ENCODE measurements around the gene MYL12B.
"Not testable (repeated sequence)": the region's sequence is repeated elsewhere in the genome, so short reads cannot be mapped to it uniquely, and the experiment has no call there.

Gene MYL12B

DNA sequence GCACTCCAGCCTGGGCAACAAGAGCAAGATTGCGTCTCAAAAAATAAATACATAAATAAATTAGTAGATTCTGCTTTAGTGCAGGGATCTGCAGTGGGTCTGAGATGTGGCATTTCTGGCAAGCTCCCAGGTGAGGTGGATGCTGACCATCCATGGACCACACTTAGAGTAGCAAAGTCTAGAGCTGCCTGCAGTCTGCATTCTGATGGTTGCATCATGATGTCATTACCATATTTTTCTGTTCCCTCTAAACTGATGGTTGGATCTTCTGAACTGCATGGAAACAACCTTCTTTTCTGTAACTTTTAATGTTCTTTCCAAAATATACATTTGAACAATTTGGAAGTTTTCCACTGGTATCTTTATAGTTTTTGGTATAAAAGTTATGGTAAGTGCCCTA lies 42.9 kb downstream of the MYL12B start:
- H3K36me3 ChIP-seq: no peaks in the 10 kb centered on the region
- TF ChIP-seq, protein P1, sequence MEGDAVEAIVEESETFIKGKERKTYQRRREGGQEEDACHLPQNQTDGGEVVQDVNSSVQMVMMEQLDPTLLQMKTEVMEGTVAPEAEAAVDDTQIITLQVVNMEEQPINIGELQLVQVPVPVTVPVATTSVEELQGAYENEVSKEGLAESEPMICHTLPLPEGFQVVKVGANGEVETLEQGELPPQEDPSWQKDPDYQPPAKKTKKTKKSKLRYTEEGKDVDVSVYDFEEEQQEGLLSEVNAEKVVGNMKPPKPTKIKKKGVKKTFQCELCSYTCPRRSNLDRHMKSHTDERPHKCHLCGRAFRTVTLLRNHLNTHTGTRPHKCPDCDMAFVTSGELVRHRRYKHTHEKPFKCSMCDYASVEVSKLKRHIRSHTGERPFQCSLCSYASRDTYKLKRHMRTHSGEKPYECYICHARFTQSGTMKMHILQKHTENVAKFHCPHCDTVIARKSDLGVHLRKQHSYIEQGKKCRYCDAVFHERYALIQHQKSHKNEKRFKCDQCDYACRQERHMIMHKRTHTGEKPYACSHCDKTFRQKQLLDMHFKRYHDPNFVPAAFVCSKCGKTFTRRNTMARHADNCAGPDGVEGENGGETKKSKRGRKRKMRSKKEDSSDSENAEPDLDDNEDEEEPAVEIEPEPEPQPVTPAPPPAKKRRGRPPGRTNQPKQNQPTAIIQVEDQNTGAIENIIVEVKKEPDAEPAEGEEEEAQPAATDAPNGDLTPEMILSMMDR (IDR thresholded peaks at IDR 0.05): no peak
- no peak overlapping the region for H3K27ac ChIP-seq
- peaks cover 10% of the 10 kb centered on the region for H3K27me3 ChIP-seq
- no peak overlapping the region for H3K4me3 ChIP-seq (ENCODE audit: low read depth in 1 of 2, low read length in 1 of 2)
- no peaks in the 10 kb centered on the region for H3K9me3 ChIP-seq
- H3K4me1 ChIP-seq (ENCODE audit: control insufficient read depth in 1 of 2, insufficient read depth in 1 of 2, low read depth in 1 of 2, low read length in 1 of 2): no peaks in the 10 kb centered on the region

DNA sequence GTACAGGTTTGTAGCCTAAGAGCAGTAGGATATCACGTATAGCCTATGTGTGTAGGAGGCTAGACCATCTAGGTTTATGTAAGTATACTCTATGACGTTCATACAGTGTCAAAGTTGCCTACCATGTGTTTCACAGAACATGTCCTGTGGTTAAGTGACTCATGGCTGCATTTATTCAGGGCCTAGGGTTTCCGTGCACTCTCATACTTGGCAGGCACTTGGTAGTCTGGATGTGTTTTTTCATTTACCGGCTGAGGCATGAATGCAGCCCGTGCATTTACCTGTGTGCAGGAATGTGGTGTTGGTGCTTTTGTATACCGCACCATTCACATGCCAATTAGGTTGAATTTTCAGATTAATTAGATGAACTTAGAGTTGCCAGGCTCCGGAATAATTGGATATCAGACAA lies 43.4 kb downstream of the MYL12B start:
- no peaks in the 10 kb centered on the region for H3K9me3 ChIP-seq
- no peaks in the 10 kb centered on the region for H3K36me3 ChIP-seq
- no peaks in the 10 kb centered on the region for H3K4me1 ChIP-seq (ENCODE audit: control insufficient read depth in 1 of 2, insufficient read depth in 1 of 2, low read depth in 1 of 2, low read length in 1 of 2)
- no peak overlapping the region for H3K4me3 ChIP-seq (ENCODE audit: low read depth in 1 of 2, low read length in 1 of 2)
- TF ChIP-seq, protein P1 (IDR thresholded peaks at IDR 0.05): no peak
- H3K27me3 ChIP-seq: peaks cover 5% of the 10 kb centered on the region
- H3K27ac ChIP-seq: no peak overlapping the region

DNA sequence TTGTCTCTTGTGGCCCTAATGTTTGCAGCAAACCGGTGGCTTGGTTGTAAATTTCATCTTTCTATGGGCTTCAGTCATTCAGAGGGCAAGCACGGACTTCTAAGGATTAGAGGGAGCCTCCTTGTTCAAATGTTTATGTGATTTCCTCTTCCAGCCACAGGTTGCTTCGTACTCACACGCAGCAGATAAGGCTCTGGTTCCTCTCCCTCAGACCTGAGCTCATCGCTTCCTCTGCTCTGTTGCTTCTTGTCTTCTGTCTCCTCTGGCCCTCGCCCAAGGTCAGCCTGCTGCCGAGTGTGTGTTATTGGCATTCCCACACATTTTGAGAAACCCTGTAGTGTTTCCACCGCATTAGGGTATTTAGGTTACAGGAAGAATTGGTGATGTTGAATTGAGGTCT lies 44.0 kb downstream of the MYL12B start:
- TF ChIP-seq, protein P1 (IDR thresholded peaks at IDR 0.05): no peak

DNA sequence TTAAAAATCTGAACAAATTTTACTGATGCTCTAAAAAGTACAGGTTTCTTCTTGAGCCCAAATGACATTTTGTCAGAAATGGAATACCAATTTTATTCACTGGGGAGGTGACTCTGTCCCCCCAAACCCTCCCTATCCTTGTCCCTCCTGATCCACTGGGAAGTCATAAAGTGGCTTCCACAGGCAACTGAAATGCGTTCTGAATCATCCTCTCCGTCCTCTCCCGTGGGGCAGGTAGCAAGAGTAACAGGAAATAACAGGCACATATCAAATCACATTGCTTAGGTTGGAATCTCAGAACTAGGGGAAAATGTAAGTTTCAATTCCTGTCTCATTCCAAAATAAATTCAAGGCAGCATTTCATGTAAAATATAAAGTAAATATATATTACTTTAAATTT lies 44.5 kb downstream of the MYL12B start:
- H3K4me1 ChIP-seq (ENCODE audit: control insufficient read depth in 1 of 2, insufficient read depth in 1 of 2, low read depth in 1 of 2, low read length in 1 of 2): no peaks in the 10 kb centered on the region
- H3K27me3 ChIP-seq: no peaks in the 10 kb centered on the region
- H3K36me3 ChIP-seq: no peaks in the 10 kb centered on the region
- no peak overlapping the region for H3K4me3 ChIP-seq (ENCODE audit: low read depth in 1 of 2, low read length in 1 of 2)
- TF ChIP-seq, protein P1 (IDR thresholded peaks at IDR 0.05): no peak
- H3K27ac ChIP-seq: no peak overlapping the region
- H3K9me3 ChIP-seq: no peaks in the 10 kb centered on the region

More for the DNA sequence above, 44.0 kb downstream of the MYL12B start:
- no peaks in the 10 kb centered on the region for H3K36me3 ChIP-seq
- no peaks in the 10 kb centered on the region for H3K4me1 ChIP-seq (ENCODE audit: control insufficient read depth in 1 of 2, insufficient read depth in 1 of 2, low read depth in 1 of 2, low read length in 1 of 2)
- H3K27ac ChIP-seq: no peak overlapping the region
- no peak overlapping the region for H3K4me3 ChIP-seq (ENCODE audit: low read depth in 1 of 2, low read length in 1 of 2)
- H3K9me3 ChIP-seq: no peaks in the 10 kb centered on the region
- no peaks in the 10 kb centered on the region for H3K27me3 ChIP-seq

DNA sequence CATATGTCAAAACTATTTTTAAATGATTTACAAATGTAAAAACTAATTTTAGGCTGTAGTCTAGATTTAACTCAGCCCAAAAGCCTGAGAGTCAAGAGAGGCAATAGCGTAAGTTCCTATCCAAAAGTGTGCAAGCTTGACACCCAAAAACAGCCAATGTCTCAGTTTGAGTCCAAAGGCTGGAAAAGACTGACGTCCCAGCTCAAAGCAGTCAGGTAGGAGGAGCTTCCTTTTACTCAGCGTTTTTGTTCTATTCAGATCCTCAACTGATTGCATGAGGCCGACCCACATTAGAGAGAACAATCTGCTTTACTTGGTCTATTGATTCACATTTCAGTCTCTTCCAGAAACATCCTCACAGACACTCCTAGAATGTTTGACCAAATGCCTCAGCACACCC lies 51.8 kb downstream of the MYL12B start:
- no peaks in the 10 kb centered on the region for H3K4me1 ChIP-seq (ENCODE audit: control insufficient read depth in 1 of 2, insufficient read depth in 1 of 2, low read depth in 1 of 2, low read length in 1 of 2)
- no peak overlapping the region for H3K27ac ChIP-seq
- H3K9me3 ChIP-seq: no peaks in the 10 kb centered on the region
- H3K36me3 ChIP-seq: no peaks in the 10 kb centered on the region
- TF ChIP-seq, protein P1 (IDR thresholded peaks at IDR 0.05): no peak
- no peak overlapping the region for H3K4me3 ChIP-seq (ENCODE audit: low read depth in 1 of 2, low read length in 1 of 2)
- no peaks in the 10 kb centered on the region for H3K27me3 ChIP-seq

DNA sequence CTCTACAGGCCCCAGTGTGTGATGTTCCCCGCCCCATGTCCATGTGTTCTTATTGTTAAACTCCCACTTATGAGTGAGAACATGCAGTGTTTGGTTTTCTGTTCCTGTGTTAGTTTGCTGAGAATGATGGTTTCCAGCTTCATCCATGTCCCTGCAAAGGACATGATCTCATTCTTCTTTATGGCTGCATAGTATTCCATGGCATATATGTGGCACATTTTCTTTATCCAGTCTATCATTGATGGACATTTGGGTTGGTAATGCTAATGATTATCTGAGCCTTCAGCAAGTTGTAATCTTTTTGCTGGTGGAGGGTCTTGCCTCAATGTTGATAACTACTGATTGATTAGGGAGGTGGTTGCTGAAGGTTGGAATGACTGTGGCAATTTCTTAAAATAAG lies 53.4 kb downstream of the MYL12B start:
- not testable (repeated sequence) for H3K9me3 ChIP-seq; H3K4me3 ChIP-seq (ENCODE audit: low read depth in 1 of 2, low read length in 1 of 2); H3K27me3 ChIP-seq; H3K27ac ChIP-seq; H3K4me1 ChIP-seq (ENCODE audit: control insufficient read depth in 1 of 2, insufficient read depth in 1 of 2, low read depth in 1 of 2, low read length in 1 of 2); H3K36me3 ChIP-seq
